Measurements from ENCODE around the gene ZNF76. TPM values are rescaled to one million over a fixed set of nuclear protein-coding genes. Genes with fewer than 3 reads are reported as not detected.

Gene ZNF76
- total RNA-seq, 1 donor from 2014 or later, result 14.8 TPM

DNA sequence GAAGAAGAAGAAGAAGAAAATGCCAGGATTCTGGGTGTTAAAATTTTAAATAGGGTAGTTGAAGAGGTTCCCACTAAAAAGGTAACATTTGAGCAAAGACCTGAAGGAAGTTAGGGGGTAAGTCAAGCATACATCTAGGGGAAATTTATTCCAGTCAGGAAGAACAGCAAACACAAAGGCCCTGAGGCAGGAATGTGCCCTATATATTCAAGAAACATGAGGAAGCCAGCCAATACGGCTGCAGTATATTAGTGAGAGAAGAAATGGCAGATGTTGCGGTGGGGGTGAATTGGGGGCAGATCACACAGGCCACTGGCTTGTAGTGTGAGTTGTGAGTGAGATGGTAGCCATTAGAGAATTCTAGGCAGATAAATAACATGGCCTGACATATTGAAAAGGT is 6.0 kb downstream of the ZNF76 start:
- peaks cover 16% of the 10 kb centered on the region for H3K4me1 ChIP-seq
- no peak overlapping the region for H3K9ac ChIP-seq
- TF ChIP-seq EZH2phosphoT487 (IDR thresholded peaks at IDR 0.05) (no peak), EZH2 (IDR thresholded peaks at IDR 0.05) (no peak)
- TF ChIP-seq, protein P1, sequence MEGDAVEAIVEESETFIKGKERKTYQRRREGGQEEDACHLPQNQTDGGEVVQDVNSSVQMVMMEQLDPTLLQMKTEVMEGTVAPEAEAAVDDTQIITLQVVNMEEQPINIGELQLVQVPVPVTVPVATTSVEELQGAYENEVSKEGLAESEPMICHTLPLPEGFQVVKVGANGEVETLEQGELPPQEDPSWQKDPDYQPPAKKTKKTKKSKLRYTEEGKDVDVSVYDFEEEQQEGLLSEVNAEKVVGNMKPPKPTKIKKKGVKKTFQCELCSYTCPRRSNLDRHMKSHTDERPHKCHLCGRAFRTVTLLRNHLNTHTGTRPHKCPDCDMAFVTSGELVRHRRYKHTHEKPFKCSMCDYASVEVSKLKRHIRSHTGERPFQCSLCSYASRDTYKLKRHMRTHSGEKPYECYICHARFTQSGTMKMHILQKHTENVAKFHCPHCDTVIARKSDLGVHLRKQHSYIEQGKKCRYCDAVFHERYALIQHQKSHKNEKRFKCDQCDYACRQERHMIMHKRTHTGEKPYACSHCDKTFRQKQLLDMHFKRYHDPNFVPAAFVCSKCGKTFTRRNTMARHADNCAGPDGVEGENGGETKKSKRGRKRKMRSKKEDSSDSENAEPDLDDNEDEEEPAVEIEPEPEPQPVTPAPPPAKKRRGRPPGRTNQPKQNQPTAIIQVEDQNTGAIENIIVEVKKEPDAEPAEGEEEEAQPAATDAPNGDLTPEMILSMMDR (IDR thresholded peaks at IDR 0.05), result no peak
- H3K4me2 ChIP-seq, result no peak overlapping the region
- Mint-ChIP-seq H3K27ac (no peak overlapping the region), H3K4me1 (peaks cover 20% of the 10 kb centered on the region), H3K27me3 (ENCODE audit: insufficient read depth, low read depth) (no peaks in the 10 kb centered on the region), H3K4me3 (no peak overlapping the region), H3K9me3 (no peaks in the 10 kb centered on the region), H3K36me3 (peaks cover 3% of the 10 kb centered on the region)
- no peak for DNase-seq (ENCODE audit: low spot score)
- no peaks in the 10 kb centered on the region for H4K20me1 ChIP-seq (ENCODE audit: low read depth)
- H3K4me3 ChIP-seq, result no peak overlapping the region
- H3K27ac ChIP-seq, result no peak overlapping the region
- H3K9me3 ChIP-seq (ENCODE audit: low read depth), result no peaks in the 10 kb centered on the region
- peaks cover 7% of the 10 kb centered on the region for H3K79me2 ChIP-seq (ENCODE audit: low read depth)
- no peaks in the 10 kb centered on the region for H3K36me3 ChIP-seq
- no peaks in the 10 kb centered on the region for H3K27me3 ChIP-seq
- H2AFZ ChIP-seq (replicated peaks), result no peak overlapping the region
- peaks cover 5% of the 10 kb centered on the region for H3F3A ChIP-seq (ENCODE audit: low read depth)

DNA sequence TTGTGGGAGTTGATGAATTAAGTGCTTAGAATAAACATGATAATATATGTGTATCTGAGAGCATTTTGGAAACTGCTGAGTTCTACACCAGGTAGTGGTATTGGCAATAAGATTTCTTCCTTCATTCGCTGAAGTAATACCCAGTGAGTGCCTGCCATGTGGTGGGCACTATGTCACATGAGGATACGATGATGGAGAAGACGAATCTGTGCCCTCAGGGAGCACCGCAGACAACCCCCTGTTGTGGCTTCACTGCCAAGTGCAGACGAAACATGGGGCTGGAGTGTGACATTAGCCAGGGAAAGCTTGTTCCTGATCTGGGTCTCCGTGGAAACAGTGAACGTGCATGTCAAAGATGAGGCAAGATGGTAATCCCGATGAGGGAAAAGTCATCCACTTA is 7.9 kb downstream of the ZNF76 start:
- Histone ChIP-seq H2AFZ (replicated peaks) (no peak overlapping the region), H3K79me2 (ENCODE audit: low read depth) (no peaks in the 10 kb centered on the region), H3K4me3 (no peak overlapping the region), H4K20me1 (ENCODE audit: low read depth) (no peaks in the 10 kb centered on the region), H3K9me3 (ENCODE audit: low read depth) (no peaks in the 10 kb centered on the region), H3K4me1 (peaks cover 10% of the 10 kb centered on the region), H3K27ac (no peak overlapping the region), H3K4me2 (no peak overlapping the region), H3F3A (ENCODE audit: low read depth) (no peaks in the 10 kb centered on the region), H3K27me3 (no peaks in the 10 kb centered on the region), H3K36me3 (no peaks in the 10 kb centered on the region), H3K9ac (no peak overlapping the region)
- H3K4me1 Mint-ChIP-seq, result peaks cover 14% of the 10 kb centered on the region
- peaks cover 3% of the 10 kb centered on the region for H3K36me3 Mint-ChIP-seq
- H3K27ac Mint-ChIP-seq, result no peak overlapping the region
- H3K27me3 Mint-ChIP-seq (ENCODE audit: insufficient read depth, low read depth), result no peaks in the 10 kb centered on the region
- no peaks in the 10 kb centered on the region for H3K9me3 Mint-ChIP-seq
- TF ChIP-seq, protein P1 (IDR thresholded peaks at IDR 0.05), result no peak
- TF ChIP-seq EZH2phosphoT487 (IDR thresholded peaks at IDR 0.05) (no peak), EZH2 (IDR thresholded peaks at IDR 0.05) (no peak)
- no peak for DNase-seq (ENCODE audit: low spot score)
- no peak overlapping the region for H3K4me3 Mint-ChIP-seq

DNA sequence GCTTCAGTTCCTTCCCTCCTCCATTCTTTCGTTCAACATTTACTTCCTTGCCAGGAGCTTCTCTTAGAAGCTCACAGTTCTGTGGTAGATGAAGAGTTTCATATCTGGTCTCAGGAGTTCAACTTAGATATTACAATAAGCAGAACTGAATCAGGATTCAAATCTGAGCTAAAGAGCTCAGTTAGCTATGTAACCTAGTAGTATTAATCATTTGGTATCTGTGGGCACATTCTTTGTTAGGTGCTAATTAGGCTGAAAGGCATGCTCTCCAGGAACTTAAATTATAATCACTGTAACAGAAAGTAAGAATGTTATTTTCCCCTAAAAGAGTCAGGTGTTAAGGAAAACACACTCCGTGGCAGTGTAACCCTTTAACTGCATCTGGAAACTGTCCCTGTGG is 8.4 kb downstream of the ZNF76 start:
- no peaks in the 10 kb centered on the region for H3K79me2 ChIP-seq (ENCODE audit: low read depth)
- H3K4me3 ChIP-seq, result no peak overlapping the region
- no peaks in the 10 kb centered on the region for H3K27me3 ChIP-seq
- H3F3A ChIP-seq (ENCODE audit: low read depth), result no peaks in the 10 kb centered on the region
- no peak for DNase-seq (ENCODE audit: low spot score)
- H3K4me2 ChIP-seq, result no peak overlapping the region
- no peaks in the 10 kb centered on the region for H3K9me3 ChIP-seq (ENCODE audit: low read depth)
- no peak overlapping the region for H3K27ac ChIP-seq
- Mint-ChIP-seq H3K27ac (no peak overlapping the region), H3K36me3 (peaks cover 3% of the 10 kb centered on the region), H3K4me3 (no peak overlapping the region), H3K9me3 (no peaks in the 10 kb centered on the region), H3K27me3 (ENCODE audit: insufficient read depth, low read depth) (no peaks in the 10 kb centered on the region), H3K4me1 (peaks cover 9% of the 10 kb centered on the region)
- TF ChIP-seq EZH2phosphoT487 (IDR thresholded peaks at IDR 0.05), result no peak
- TF ChIP-seq EZH2 (IDR thresholded peaks at IDR 0.05), result no peak
- no peak overlapping the region for H2AFZ ChIP-seq (replicated peaks)
- H3K4me1 ChIP-seq, result peaks cover 5% of the 10 kb centered on the region
- no peaks in the 10 kb centered on the region for H3K36me3 ChIP-seq
- no peaks in the 10 kb centered on the region for H4K20me1 ChIP-seq (ENCODE audit: low read depth)
- H3K9ac ChIP-seq, result no peak overlapping the region

DNA sequence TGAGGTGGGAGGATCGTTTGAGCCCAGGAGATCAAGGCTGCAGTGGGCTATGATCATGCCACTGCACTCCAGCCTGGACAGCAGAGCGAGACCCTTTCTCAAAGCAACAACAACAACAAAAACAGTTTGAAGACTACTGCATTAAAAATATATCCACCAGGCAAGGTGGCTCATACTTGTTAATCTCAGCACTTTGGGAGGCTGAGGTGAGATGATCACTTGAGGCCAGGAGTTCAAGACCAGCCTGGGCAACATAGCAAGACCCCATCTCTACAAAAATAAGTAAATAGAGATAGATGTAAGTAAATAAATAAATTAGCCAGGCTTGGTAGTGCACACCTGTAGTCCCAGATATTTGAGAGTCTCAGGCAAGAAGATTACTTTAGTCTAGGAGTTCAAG is 12.5 kb downstream of the ZNF76 start:
- Mint-ChIP-seq H3K9me3 (no peaks in the 10 kb centered on the region), H3K27me3 (ENCODE audit: insufficient read depth, low read depth) (peaks cover 2% of the 10 kb centered on the region), H3K4me3 (no peak overlapping the region), H3K36me3 (peaks cover 3% of the 10 kb centered on the region), H3K4me1 (peaks cover 12% of the 10 kb centered on the region), H3K27ac (no peak overlapping the region)
- Histone ChIP-seq H3K36me3 (no peaks in the 10 kb centered on the region), H3K79me2 (ENCODE audit: low read depth) (no peaks in the 10 kb centered on the region), H3K27ac (no peak overlapping the region), H3K4me1 (no peaks in the 10 kb centered on the region), H3K4me2 (no peak overlapping the region), H3K27me3 (no peaks in the 10 kb centered on the region), H2AFZ (replicated peaks) (no peak overlapping the region), H3F3A (ENCODE audit: low read depth) (peaks cover 6% of the 10 kb centered on the region), H4K20me1 (ENCODE audit: low read depth) (peaks cover 4% of the 10 kb centered on the region), H3K9ac (no peak overlapping the region), H3K9me3 (ENCODE audit: low read depth) (no peaks in the 10 kb centered on the region), H3K4me3 (no peak overlapping the region)
- TF ChIP-seq, protein P1 (IDR thresholded peaks at IDR 0.05), result no peak
- TF ChIP-seq EZH2 (IDR thresholded peaks at IDR 0.05) (no peak), EZH2phosphoT487 (IDR thresholded peaks at IDR 0.05) (no peak)
- DNase-seq (ENCODE audit: low spot score), result no peak

Measured in neural progenitor cell (in vitro differentiated cells).